GM23338 (cell line): ENCODE data around the gene BRF1.

Experiments used
- CREB1 ChIP-seq: fragments of 250-450 bp; sonication (Bioruptor Pico); IDR thresholded peaks from 2 replicates; pipeline ENCODE4 v1.5.0; 2020; ENCODE audit warnings: low read depth, mild to moderate bottlenecking, moderate library complexity
- CTCF ChIP-seq, 2 experiments: fragments of 200-600 bp in 1 of 2; sonication (generic) in 1 of 2; conservative IDR thresholded peaks; 2 replicates each; pipeline versions ENCODE4 v1.5.1 to v1.6.1; 2016 to 2017; ENCODE audit warnings: antibody characterized with exemption in 2 of 2, low read depth in 2 of 2, mild to moderate bottlenecking in 2 of 2, moderate library complexity in 1 of 2
- ETS1 ChIP-seq: IDR thresholded peaks from 2 replicates; pipeline ENCODE4 v1.6.1; 2016; ENCODE audit warnings: antibody characterized with exemption
- EZH2 ChIP-seq: fragments of 200-600 bp; sonication (generic); IDR thresholded peaks from one replicate; pipeline ENCODE4 v1.8.0; 2017; ENCODE audit warnings: antibody characterized with exemption, mild to moderate bottlenecking, low read depth; ENCODE audit not compliant: unreplicated experiment
- EZH2phosphoT487 ChIP-seq: fragments of 200-600 bp; sonication (generic); IDR thresholded peaks from one replicate; pipeline ENCODE4 v1.8.1; 2018; ENCODE audit warnings: antibody characterized with exemption; ENCODE audit not compliant: unreplicated experiment
- JUNB ChIP-seq: IDR thresholded peaks from one replicate; pipeline ENCODE4 v1.6.1; 2016; ENCODE audit warnings: antibody characterized with exemption; ENCODE audit not compliant: unreplicated experiment
- NANOG ChIP-seq: IDR thresholded peaks from 2 replicates; pipeline ENCODE4 v1.6.1; 2016; ENCODE audit warnings: antibody characterized with exemption, borderline replicate concordance
- POLR2AphosphoS5 ChIP-seq: IDR thresholded peaks from 2 replicates; pipeline ENCODE4 v1.6.1; 2016; ENCODE audit warnings: antibody characterized with exemption, low read depth
- REST ChIP-seq: IDR thresholded peaks from one replicate; pipeline ENCODE4 v1.6.1; 2018; ENCODE audit warnings: antibody characterized with exemption; ENCODE audit not compliant: unreplicated experiment
- STAT1 ChIP-seq: IDR thresholded peaks from one replicate; pipeline ENCODE4 v1.6.1; 2016; ENCODE audit warnings: antibody characterized with exemption; ENCODE audit not compliant: unreplicated experiment
- ZNF331 ChIP-seq: fragments of 250-450 bp; sonication (Bioruptor Pico); IDR thresholded peaks from 2 replicates; pipeline ENCODE4 v1.5.0; 2020; ENCODE audit warnings: low read depth, mild to moderate bottlenecking, moderate library complexity

- TF ChIP-seq CTCF (conservative IDR thresholded peaks at IDR 0.05; ENCODE audit: low read depth in 2 of 2) = no peak
- no peak for TF ChIP-seq POLR2AphosphoS5
- TF ChIP-seq EZH2 = no peak
- no peak for TF ChIP-seq REST
- TF ChIP-seq ETS1 = no peak
- TF ChIP-seq CREB1 (CRISPR knock-in tag) = no peak
- TF ChIP-seq EZH2phosphoT487 = no peak
- TF ChIP-seq NANOG = no peak
- TF ChIP-seq JUNB = no peak
- no peak for TF ChIP-seq STAT1
- no peak for TF ChIP-seq ZNF331 (CRISPR knock-in tag)
These were observed 141.5 kb downstream of the BRF1 start for GRCh38 chr14:105159344-105159743.
